GM12874 (cell line): ENCODE measurements around the gene EIPR1.

ENCODE experiments used
- TF ChIP-seq, protein P1 (sequence below): IDR thresholded peaks from 2 replicates; pipeline ENCODE4 v1.5.1; 2011; ENCODE audit warnings: low read depth, mild to moderate bottlenecking, control low read depth, low read length, moderate library complexity; ENCODE audit not compliant: insufficient read depth

Gene EIPR1

DNA sequence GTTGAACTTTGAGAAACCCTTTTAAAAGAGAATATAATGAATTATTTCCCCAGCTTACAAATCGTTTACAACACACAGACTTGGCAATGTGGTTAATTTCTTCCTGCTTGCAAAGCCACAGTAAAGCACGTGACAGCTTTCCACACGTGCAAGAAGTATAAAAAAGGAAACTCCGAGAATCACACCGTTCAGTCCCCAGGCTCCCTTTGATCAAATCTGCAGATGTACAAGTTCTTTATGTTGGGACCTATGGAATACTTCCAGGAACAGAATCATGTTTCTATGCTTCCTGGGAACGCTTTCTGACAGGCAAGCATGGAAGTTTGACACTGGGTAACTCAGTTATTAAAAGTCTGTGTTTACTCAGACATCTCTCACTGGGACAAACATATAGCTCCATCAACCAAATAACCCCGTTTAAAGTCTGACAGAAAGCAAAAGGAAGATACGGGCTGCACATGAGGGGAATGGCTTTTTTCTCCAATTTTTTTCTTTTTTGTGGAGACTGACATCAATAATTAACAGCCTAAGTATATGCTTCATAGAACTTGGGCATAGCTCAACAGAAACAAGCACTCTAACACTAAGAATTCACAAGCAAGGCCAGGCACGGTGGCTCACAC is 134.8 kb downstream of the EIPR1 start:
- TF ChIP-seq, protein P1, sequence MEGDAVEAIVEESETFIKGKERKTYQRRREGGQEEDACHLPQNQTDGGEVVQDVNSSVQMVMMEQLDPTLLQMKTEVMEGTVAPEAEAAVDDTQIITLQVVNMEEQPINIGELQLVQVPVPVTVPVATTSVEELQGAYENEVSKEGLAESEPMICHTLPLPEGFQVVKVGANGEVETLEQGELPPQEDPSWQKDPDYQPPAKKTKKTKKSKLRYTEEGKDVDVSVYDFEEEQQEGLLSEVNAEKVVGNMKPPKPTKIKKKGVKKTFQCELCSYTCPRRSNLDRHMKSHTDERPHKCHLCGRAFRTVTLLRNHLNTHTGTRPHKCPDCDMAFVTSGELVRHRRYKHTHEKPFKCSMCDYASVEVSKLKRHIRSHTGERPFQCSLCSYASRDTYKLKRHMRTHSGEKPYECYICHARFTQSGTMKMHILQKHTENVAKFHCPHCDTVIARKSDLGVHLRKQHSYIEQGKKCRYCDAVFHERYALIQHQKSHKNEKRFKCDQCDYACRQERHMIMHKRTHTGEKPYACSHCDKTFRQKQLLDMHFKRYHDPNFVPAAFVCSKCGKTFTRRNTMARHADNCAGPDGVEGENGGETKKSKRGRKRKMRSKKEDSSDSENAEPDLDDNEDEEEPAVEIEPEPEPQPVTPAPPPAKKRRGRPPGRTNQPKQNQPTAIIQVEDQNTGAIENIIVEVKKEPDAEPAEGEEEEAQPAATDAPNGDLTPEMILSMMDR: no peak

DNA sequence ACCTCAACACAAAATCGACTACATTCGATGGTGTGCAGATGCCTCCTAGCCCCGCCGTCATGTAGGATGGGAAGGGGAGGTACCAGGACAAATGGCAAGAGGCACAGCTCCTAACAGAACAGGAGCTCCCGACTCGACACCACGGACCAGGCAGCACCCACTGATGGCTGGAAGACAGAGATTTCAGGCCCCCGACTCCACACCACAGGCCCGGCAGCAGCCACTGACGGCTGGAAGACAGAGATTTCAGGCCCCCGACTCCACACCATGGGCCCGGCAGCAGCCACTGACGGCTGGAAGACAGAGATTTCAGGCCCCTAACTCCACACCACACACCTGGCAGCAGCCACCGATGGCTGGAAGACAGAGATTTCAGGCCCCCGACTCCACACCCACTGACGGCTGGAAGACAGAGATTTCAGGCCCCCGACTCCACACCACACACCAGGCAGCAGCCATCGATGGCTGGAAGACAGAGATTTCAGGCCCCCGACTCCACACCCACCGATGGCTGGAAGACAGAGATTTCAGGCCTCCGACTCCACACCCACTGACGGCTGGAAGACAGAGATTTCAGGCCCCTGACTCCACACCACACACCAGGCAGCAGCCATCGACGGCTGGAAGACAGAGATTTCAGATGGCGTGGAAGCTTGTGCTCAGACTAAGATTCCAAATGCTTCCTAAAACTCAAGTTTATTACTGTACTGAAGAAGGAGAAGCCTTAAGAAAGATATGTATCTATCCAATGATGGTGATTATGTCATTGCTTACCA is 135.5 kb downstream of the EIPR1 start:
- TF ChIP-seq, protein P1: no peak

DNA sequence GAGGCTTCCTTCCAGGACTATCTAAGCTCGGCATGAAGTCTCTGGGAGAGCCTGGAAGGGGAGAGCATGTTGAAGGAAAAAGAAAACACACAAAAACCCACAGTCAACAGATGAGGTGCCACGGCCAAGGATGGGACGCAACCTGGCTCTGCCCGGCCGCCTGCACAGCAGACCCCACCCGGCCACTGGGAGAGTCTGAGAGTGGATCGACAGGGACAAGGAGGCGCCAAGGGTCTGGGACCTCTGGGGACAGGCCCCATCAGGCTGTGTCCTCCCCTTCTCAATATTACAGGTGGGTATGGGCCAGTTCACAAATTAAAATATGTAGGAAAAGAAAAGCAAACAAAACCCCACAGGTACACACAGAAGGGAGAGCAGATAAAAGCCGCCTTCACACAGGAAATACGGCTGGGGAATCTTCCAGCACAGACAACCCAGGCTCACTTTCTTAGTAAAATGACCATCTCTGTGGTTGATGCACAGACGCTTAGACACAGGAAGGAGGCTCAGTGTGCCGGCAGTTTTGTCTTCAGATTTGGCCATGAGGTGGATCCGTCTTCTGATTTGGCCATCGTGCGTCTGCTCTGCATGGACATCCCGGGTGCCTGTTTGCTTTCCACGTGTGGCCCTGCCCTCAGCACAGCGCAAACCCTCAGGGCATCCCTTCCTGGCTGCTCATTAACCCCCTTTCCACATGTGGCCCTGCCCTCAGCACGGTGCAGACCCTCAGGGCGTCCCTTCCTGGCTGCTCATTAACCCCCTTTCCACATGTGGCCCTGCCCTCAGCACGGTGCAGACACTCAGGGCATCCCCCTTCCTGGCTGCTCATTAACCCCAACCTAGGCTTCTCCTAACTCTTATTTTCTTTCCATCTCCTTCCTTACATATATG is 138.4 kb downstream of the EIPR1 start:
- TF ChIP-seq, protein P1: no peak

DNA sequence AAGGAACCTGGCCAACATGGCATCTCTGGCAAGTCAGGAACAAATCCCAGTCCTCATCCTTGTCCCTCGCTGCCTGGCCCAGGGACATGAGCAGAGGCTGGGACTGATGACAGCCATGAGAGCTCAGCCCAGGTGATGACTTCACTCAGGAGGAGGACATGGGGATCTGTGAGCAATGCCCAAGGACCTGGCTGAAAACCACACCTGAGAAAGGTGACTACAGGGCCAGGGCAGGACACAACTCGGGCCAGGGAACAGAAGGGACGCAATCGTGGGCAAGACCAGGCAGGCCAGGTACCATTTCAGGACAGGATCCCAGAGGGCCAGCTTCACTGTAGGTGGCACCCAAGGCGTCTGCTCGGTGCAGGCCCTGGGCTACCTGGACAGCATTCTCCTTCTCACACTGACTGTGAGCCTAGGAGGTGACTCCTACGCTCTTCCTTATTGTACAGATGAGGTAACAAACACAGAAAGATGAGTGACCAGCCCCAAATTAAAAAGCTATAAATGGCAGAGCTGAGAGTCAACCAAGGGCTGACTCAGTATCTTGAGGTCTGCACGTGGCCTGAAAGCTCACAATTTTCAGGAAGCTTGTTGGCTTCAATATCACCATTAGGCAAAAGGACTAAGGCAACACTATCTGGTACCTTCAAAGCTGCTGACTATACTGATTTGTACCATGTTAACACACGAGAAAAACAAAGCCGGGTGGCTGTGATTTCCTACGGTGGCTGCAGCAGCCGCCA is 141.1 kb downstream of the EIPR1 start:
- TF ChIP-seq, protein P1: no peak

DNA sequence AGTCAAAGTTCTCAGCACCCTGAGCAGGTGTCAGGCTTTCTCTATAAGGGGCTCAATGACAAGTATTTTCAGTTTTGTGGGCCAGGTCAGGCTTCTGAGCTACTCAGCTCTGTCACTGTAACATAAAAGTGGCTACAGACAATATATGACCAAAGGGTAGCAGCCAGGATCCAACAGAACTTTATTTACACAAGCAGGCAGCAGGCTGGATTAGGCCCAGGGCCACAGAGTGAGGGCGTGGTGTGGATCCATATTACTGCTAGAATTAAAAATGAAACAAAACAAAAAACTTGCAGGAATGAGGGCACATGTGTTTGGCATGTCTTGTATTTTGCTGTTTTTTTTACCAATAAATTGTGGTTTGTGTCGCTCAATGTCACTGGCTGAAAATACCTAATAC is 143.7 kb downstream of the EIPR1 start:
- TF ChIP-seq, protein P1: no peak

DNA sequence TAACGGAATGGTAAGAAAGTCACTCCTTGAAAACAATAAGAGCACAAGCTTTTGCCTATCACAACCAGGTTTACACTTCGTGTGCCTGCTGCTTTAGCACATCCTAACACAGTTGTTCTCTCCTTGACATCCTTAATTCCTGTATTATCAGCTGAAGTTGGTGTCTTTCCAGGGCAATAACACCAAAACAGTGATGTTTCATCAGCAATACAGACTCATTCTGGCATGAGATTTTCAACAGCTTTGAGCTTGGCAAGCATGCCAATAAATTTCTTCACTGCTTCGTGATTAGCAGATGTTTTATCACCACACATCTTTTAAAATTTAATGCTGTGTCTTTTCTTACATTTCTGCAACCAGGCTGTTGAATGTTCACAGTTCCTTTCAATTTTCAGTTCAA is 148.4 kb downstream of the EIPR1 start:
- TF ChIP-seq, protein P1: no peak
